Measurements from ENCODE around the gene LEP.

DNA sequence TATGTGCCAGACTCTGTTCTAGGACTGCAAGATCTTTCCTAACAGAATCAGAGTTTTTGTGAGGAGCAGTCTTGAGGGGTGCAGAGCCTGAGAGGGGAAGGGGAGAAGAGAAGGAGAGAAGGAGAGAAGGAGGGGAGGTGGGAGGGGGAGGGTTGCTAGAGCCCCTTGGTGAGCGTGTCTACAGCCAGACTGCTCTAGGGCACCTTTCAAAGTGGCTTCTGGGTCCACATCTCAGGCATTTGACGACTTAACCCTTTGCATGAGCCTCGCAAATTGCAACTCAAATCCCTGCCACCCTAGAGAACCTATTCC is 31.1 kb upstream of the LEP start:
- TF ChIP-seq, protein P1, sequence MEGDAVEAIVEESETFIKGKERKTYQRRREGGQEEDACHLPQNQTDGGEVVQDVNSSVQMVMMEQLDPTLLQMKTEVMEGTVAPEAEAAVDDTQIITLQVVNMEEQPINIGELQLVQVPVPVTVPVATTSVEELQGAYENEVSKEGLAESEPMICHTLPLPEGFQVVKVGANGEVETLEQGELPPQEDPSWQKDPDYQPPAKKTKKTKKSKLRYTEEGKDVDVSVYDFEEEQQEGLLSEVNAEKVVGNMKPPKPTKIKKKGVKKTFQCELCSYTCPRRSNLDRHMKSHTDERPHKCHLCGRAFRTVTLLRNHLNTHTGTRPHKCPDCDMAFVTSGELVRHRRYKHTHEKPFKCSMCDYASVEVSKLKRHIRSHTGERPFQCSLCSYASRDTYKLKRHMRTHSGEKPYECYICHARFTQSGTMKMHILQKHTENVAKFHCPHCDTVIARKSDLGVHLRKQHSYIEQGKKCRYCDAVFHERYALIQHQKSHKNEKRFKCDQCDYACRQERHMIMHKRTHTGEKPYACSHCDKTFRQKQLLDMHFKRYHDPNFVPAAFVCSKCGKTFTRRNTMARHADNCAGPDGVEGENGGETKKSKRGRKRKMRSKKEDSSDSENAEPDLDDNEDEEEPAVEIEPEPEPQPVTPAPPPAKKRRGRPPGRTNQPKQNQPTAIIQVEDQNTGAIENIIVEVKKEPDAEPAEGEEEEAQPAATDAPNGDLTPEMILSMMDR (IDR thresholded peaks at IDR 0.05) = no peak
- TF ChIP-seq POLR2A (IDR thresholded peaks at IDR 0.05) = no peak
